ENCODE results near the gene MAF.

The MAF gene

DNA sequence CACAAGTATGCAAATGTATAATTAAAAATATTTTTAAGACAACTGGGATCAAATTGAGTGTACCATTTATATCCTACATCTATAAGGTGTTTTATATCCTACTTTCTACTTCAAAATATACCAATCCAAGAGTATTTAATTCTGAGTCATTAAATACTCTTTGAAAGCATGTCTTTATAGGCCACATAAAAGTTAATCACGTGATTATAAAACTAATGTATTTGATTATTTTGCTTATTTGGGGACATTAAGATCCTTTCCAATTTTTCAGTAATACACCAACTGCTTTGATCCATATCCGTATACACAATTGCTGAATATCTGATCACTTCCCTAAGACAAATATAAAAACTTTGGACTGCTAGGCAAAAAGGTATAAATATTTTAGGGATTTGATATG, 26.6 kb upstream of the MAF start:
- Mint-ChIP-seq H3K27ac (no peak overlapping the region), H3K4me3 (no peak overlapping the region), H3K4me1 (peaks cover 7 to 11% of the 10 kb centered on the region in 2 donors), H3K27me3 (peaks cover 29 to 52% of the 10 kb centered on the region in 2 donors), H3K36me3 (no peaks in the 10 kb centered on the region), H3K9me3 (peaks cover 0 to 6% of the 10 kb centered on the region in 2 donors)
- ATAC-seq (replicated peaks) (no peak), DNase-seq (no peak)

- Mint-ChIP-seq H3K4me3 (no peak overlapping the region), H3K27ac (no peak overlapping the region), H3K4me1 (peaks cover 7 to 11% of the 10 kb centered on the region in 2 donors), H3K9me3 (peaks cover 5 to 8% of the 10 kb centered on the region in 2 donors), H3K36me3 (no peaks in the 10 kb centered on the region), H3K27me3 (peaks cover 24 to 54% of the 10 kb centered on the region in 2 donors)
- DNase-seq = no peak
- no peak for ATAC-seq (replicated peaks)
Measured at GRCh38 chr16:79625738-79626137, 25.2 kb upstream of the MAF start.

DNA sequence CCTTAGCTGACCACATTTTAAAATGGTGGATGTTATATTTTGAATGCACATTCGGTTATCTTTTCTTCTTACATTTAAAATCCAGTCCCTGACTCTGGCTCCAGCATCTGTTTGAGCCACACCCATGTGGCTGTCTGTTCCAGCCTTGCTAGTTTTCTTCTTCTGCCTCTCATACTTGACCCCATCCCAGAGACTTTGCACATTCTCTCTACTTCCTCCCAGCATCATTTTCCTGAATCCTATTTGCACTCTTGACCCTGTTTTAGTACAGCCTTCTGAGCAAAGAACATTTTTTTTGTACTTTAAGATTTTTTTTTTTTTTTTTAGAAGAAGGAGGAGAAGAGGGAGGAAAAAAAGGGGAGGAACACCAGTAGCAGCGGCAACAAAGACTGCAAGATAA, 23.3 kb upstream of the MAF start:
- DNase-seq (no peak), ATAC-seq (replicated peaks) (no peak)
- Mint-ChIP-seq H3K9me3 (peaks cover 2 to 5% of the 10 kb centered on the region in 2 donors), H3K27me3 (peaks cover 18 to 37% of the 10 kb centered on the region in 2 donors), H3K36me3 (no peaks in the 10 kb centered on the region), H3K4me3 (no peak overlapping the region), H3K4me1 (peaks cover 7 to 9% of the 10 kb centered on the region in 2 donors), H3K27ac (no peak overlapping the region)

DNA sequence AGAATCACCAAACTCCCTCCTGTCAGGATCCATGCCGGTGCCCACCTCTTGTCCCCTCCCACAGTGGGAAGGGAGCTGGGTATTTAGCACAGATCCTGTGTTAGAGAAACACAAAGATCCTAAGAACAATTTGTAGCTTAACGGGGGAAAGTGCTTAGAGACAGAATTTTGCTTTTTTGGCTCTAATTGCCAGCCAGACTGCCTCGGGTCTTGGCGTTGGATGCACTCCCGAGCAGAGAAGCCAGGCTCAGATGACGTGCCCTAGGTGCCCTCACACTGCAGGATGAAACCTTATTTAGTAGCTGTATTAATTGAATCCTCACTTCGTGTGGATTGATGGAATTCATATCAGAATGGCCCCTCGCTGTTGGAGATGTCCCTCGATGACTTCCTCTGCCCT, 22.5 kb upstream of the MAF start:
- no peak overlapping the region for H3K4me3 Mint-ChIP-seq
- ATAC-seq (replicated peaks) (no peak), DNase-seq (no peak)
- peaks cover 18 to 43% of the 10 kb centered on the region in 2 donors for H3K27me3 Mint-ChIP-seq
- no peak overlapping the region for H3K27ac Mint-ChIP-seq
- no peaks in the 10 kb centered on the region for H3K36me3 Mint-ChIP-seq
- H3K9me3 Mint-ChIP-seq = peaks cover 2 to 5% of the 10 kb centered on the region in 2 donors
- peaks cover 0 to 7% of the 10 kb centered on the region in 2 donors for H3K4me1 Mint-ChIP-seq

- H3K36me3 Mint-ChIP-seq = no peaks in the 10 kb centered on the region
- H3K9me3 Mint-ChIP-seq = peaks cover 2 to 5% of the 10 kb centered on the region in 2 donors
- H3K27me3 Mint-ChIP-seq = peaks cover 14 to 38% of the 10 kb centered on the region in 2 donors
- no peak overlapping the region for H3K4me3 Mint-ChIP-seq
- no peak for DNase-seq
- no peak overlapping the region for H3K27ac Mint-ChIP-seq
- ATAC-seq (replicated peaks) = no peak
- H3K4me1 Mint-ChIP-seq = peaks cover 0 to 8% of the 10 kb centered on the region in 2 donors
Measured at GRCh38 chr16:79621027-79621426, 20.5 kb upstream of the MAF start.

GRCh38 chr16:79618692-79619050, 18.1 kb upstream of the MAF start:
- peaks cover 0 to 8% of the 10 kb centered on the region in 2 donors for H3K4me1 Mint-ChIP-seq
- DNase-seq (no peak), ATAC-seq (replicated peaks) (no peak)
- H3K36me3 Mint-ChIP-seq = no peaks in the 10 kb centered on the region
- H3K4me3 Mint-ChIP-seq = no peak overlapping the region
- no peak overlapping the region for H3K27ac Mint-ChIP-seq
- peaks cover 4 to 26% of the 10 kb centered on the region in 2 donors for H3K27me3 Mint-ChIP-seq
- peaks cover 2 to 5% of the 10 kb centered on the region in 2 donors for H3K9me3 Mint-ChIP-seq

- Mint-ChIP-seq H3K27ac (no peak overlapping the region), H3K9me3 (peaks cover 2 to 5% of the 10 kb centered on the region in 2 donors), H3K36me3 (no peaks in the 10 kb centered on the region), H3K27me3 (peaks cover 1 to 23% of the 10 kb centered on the region in 2 donors), H3K4me3 (no peak overlapping the region), H3K4me1 (peaks cover 0 to 8% of the 10 kb centered on the region in 2 donors)
- ATAC-seq (replicated peaks) (no peak), DNase-seq (no peak)
Measured at GRCh38 chr16:79618041-79618691, 17.6 kb upstream of the MAF start.

- Mint-ChIP-seq H3K27me3 (peaks cover 26 to 38% of the 10 kb centered on the region in 2 donors), H3K27ac (no peak overlapping the region), H3K4me1 (peaks cover 0 to 2% of the 10 kb centered on the region in 2 donors), H3K36me3 (no peaks in the 10 kb centered on the region), H3K4me3 (no peak overlapping the region), H3K9me3 (no peaks in the 10 kb centered on the region)
- ATAC-seq (replicated peaks) (no peak), DNase-seq (no peak)
Measured at GRCh38 chr16:79613009-79613408, 12.5 kb upstream of the MAF start.

DNA sequence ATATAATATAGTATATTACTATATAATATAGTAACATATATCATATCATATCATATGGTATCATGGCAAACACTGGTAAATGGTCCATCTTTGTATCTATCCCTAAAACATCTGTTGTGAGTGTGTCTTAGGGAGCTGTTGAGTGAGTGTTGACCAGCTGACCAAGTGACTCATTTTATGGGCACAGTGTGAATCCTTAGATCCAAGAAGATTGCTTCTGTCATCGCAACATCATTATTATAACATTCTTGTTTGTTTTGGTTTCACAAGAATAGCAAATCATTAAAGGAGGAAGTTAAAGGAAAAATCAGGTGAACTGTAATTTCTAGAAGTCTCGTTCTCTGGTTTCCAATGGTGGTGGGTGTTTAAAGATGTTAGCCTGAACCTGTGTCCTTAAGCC, 11.7 kb upstream of the MAF start:
- no peak for ATAC-seq (replicated peaks)
- DNase-seq = no peak
- H3K27me3 Mint-ChIP-seq = peaks cover 33 to 46% of the 10 kb centered on the region in 2 donors
- no peaks in the 10 kb centered on the region for H3K9me3 Mint-ChIP-seq
- H3K4me3 Mint-ChIP-seq = no peak overlapping the region
- no peak overlapping the region for H3K27ac Mint-ChIP-seq
- no peaks in the 10 kb centered on the region for H3K4me1 Mint-ChIP-seq
- H3K36me3 Mint-ChIP-seq = no peaks in the 10 kb centered on the region

DNA sequence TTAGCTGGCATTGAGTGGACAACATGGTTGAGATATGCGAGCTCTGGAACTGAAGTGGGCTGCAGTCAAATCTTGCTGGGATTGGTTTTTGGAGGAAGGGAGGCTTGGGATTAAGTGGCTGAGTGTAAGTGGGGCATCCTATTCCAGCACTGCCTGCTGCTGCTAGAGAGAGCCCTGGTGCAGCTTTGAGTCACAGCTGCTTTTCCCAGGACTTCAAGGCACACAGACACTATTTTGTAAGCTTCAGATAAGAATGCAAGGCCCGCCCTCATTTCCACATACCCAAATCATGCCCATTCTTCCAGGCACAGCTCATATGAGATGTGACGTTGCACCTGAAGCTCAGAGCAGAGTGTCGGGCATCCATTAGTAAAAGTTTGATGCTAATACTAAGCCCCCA, 10.2 kb upstream of the MAF start:
- DNase-seq (no peak), ATAC-seq (replicated peaks) (no peak)
- H3K9me3 Mint-ChIP-seq = no peaks in the 10 kb centered on the region
- H3K36me3 Mint-ChIP-seq = no peaks in the 10 kb centered on the region
- no peak overlapping the region for H3K4me3 Mint-ChIP-seq
- peaks cover 38 to 54% of the 10 kb centered on the region in 2 donors for H3K27me3 Mint-ChIP-seq
- peaks cover 2 to 5% of the 10 kb centered on the region in 2 donors for H3K4me1 Mint-ChIP-seq
- H3K27ac Mint-ChIP-seq = no peak overlapping the region

DNA sequence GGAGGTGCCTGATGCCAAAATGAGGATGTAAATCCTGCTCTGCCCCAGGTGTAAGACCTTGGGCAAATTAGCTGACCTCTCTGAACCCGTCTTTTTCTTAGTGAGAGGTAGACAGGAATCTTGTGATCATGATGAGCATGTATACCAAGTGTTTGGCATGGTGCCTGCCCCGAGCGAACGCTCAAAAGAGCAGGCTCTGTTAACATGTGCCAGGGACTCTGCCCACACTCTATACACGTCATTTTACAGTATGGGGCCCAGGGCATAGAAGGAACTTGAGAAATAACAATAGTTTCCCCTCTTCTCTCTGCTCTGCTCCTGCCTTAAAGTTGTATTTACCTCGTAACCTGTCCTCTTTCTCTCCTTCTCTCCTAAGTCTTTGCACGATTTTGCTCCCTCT, 9.3 kb upstream of the MAF start:
- Mint-ChIP-seq H3K27me3 (peaks cover 45 to 62% of the 10 kb centered on the region in 2 donors), H3K4me1 (peaks cover 2 to 8% of the 10 kb centered on the region in 2 donors)

DNA sequence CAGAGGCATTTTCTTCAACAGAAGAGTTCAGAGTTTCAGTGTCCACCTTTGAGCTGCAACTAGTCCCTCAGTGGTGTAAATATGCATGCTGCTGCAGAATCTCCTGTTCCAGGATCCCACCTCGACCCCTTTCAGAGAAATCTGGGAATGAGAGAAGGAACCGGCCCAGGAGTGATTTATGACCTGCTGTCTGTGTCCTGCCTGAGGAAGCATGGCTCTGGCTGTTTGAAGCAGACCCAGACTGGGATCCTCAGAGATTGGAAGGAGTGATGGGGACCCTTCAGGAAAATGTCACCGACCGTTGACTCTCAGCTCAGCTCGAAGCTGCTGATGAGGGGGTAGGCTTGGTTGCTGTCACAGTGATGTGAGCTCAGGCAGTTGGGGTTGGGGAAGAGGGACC, 8.4 kb upstream of the MAF start:
- Mint-ChIP-seq H3K27me3 (peaks cover 51 to 68% of the 10 kb centered on the region in 2 donors), H3K4me3 (no peak overlapping the region), H3K27ac (no peak overlapping the region), H3K9me3 (no peaks in the 10 kb centered on the region), H3K4me1 (peaks cover 2 to 8% of the 10 kb centered on the region in 2 donors), H3K36me3 (no peaks in the 10 kb centered on the region)
- no peak for ATAC-seq (replicated peaks)
- DNase-seq = no peak

More for the DNA sequence above, 9.3 kb upstream of the MAF start:
- Mint-ChIP-seq H3K9me3 (no peaks in the 10 kb centered on the region), H3K36me3 (no peaks in the 10 kb centered on the region), H3K4me3 (no peak overlapping the region), H3K27ac (no peak overlapping the region)
- ATAC-seq (replicated peaks) = no peak
- no peak for DNase-seq

DNA sequence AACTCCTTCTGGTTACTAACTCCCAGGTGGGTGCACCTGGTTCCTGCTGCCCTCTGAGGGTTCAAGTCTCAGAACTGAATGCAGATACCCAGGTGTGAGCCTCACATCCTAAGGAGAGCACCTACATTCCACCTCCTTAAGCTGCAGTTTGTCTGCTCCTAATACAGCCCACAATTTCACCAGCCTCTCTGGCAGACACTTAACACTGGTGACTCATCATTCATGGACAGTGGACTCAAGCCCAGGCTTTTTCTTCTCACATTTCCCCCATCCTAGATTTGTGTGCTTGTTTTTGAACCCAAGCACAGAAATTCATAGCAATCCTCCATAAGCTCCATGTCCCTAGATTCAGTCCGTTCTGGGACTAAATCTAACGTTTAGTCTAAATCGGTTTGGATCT, 7.0 kb upstream of the MAF start:
- Mint-ChIP-seq H3K27me3 (peaks cover 51 to 66% of the 10 kb centered on the region in 2 donors), H3K4me3 (no peak overlapping the region)

GRCh38 chr16:79605999-79606398, 5.5 kb upstream of the MAF start:
- Mint-ChIP-seq H3K4me3 (no peak overlapping the region), H3K27me3 (peaks cover 53 to 62% of the 10 kb centered on the region in 2 donors), H3K27ac (no peak overlapping the region), H3K36me3 (no peaks in the 10 kb centered on the region), H3K4me1 (peaks cover 9 to 22% of the 10 kb centered on the region in 2 donors), H3K9me3 (no peaks in the 10 kb centered on the region)
- ATAC-seq (replicated peaks) (peak; percentile 74 to 78), DNase-seq (no peak)

More for the DNA sequence above, 7.0 kb upstream of the MAF start:
- H3K9me3 Mint-ChIP-seq = no peaks in the 10 kb centered on the region
- peaks cover 2 to 8% of the 10 kb centered on the region in 2 donors for H3K4me1 Mint-ChIP-seq
- no peak overlapping the region for H3K27ac Mint-ChIP-seq
- DNase-seq (no peak), ATAC-seq (replicated peaks) (no peak)
- H3K36me3 Mint-ChIP-seq = no peaks in the 10 kb centered on the region

- peaks cover 20 to 36% of the 10 kb centered on the region in 2 donors for H3K4me1 Mint-ChIP-seq
- DNase-seq (no peak), ATAC-seq (replicated peaks) (no peak)
- no peak overlapping the region for H3K27ac Mint-ChIP-seq
- H3K4me3 Mint-ChIP-seq = no peak overlapping the region
- no peaks in the 10 kb centered on the region for H3K36me3 Mint-ChIP-seq
- H3K9me3 Mint-ChIP-seq = no peaks in the 10 kb centered on the region
- H3K27me3 Mint-ChIP-seq = peaks cover 48 to 53% of the 10 kb centered on the region in 2 donors
Measured at GRCh38 chr16:79603055-79603454, 2.5 kb upstream of the MAF start.
